BJ (cell line): ENCODE data around the gene TRAK1. TPM values are rescaled to one million over a fixed set of nuclear protein-coding genes. Genes with fewer than 3 reads are reported as not detected.

Source experiments
- CTCF ChIA-PET: fragments of 350-600 bp; formaldehyde crosslinking; extraction: SDS; loops from one replicate; lab custom pipeline; 2021; ENCODE audit warnings: antibody characterized with exemption, inconsistent platforms; lab: Yijun Ruan, JAX
- POLR2A ChIA-PET: fragments of 300-600 bp; sonication (Branson Sonifier 250); formaldehyde crosslinking; extraction: SDS; loops from one replicate; lab custom pipeline; 2021; ENCODE audit warnings: antibody characterized with exemption; lab: Charles Lee
- DNase-seq: peaks from one replicate; pipeline ENCODE4 v3.0.0-alpha.2; 2011; ENCODE audit warnings: low read depth
- H3K27me3 ChIP-seq: 2 replicates; pipeline ENCODE4 v1.6.0; 2011; ENCODE audit warnings: low read length; ENCODE audit not compliant: control insufficient read depth, insufficient read depth
- H3K36me3 ChIP-seq: 2 replicates; pipeline ENCODE4 v1.5.1; 2011; ENCODE audit warnings: low read length; ENCODE audit not compliant: control insufficient read depth, insufficient read depth
- H3K4me3 ChIP-seq: 2 replicates; pipeline ENCODE4 v1.5.1; 2011; ENCODE audit warnings: low read depth, mild to moderate bottlenecking, control low read depth, low read length
- CTCF ChIP-seq: IDR thresholded peaks from 2 replicates; pipeline ENCODE4 v1.5.1; 2011; ENCODE audit warnings: low read depth, mild to moderate bottlenecking, control low read depth, inconsistent platforms, low read length, moderate library complexity; ENCODE audit not compliant: insufficient read depth
- polyA plus RNA-seq: library from polyadenylated mRNA; depleted of rRNA; stranded (reverse); fragments of >200 nt; gene quantifications from 2 replicates; pipeline ENCODE4 v1.2.3, GENCODE V29; 2011

Gene TRAK1
- polyA plus RNA-seq, 1 experiment = 36.3 TPM

GRCh38 chr3:42097566-42097946, 6.4 kb downstream of the TRAK1 start:
- POLR2A ChIA-PET = no interaction called here
- H3K27me3 ChIP-seq = no peaks in the 10 kb centered on the region
- no peak overlapping the region for H3K4me3 ChIP-seq
- no peak for TF ChIP-seq CTCF
- H3K36me3 ChIP-seq = no peaks in the 10 kb centered on the region
- CTCF ChIA-PET = interaction anchor here (0.5 to 4.0 kb wide), 6 partner anchors 13 to 215 kb away, joined by 3 to 25 read pairs (median 7); no protein-coding TSS in a partner anchor
- no peak for DNase-seq

GRCh38 chr3:42098171-42098570, 7.0 kb downstream of the TRAK1 start:
- Histone ChIP-seq H3K36me3 (0 out of 2 replicates have a peak, but pooled peaks cover 2% of the 10 kb centered on the region), H3K27me3 (no peaks in the 10 kb centered on the region), H3K4me3 (no peak overlapping the region)
- TF ChIP-seq CTCF = no peak
- DNase-seq = no peak
- CTCF ChIA-PET = interaction anchor here (0.5 to 5.2 kb wide), 11 partner anchors 12 to 1518 kb away, joined by 3 to 50 read pairs (median 9); no protein-coding TSS in a partner anchor
- POLR2A ChIA-PET = no interaction called here

- ChIA-PET POLR2A (no interaction called here), CTCF (interaction anchor here (0.6 to 5.2 kb wide), 50 partner anchors 9 to 1787 kb away, joined by 3 to 50 read pairs (median 5); partner anchors contain the start of gene ULK4)
- H3K4me3 ChIP-seq = no peak overlapping the region
- H3K36me3 ChIP-seq = peaks cover 3% of the 10 kb centered on the region; the same call in 1 of the 2 replicates
- no peaks in the 10 kb centered on the region for H3K27me3 ChIP-seq
- DNase-seq = no peak
- TF ChIP-seq CTCF = no peak
These were observed 8.0 kb downstream of the TRAK1 start for GRCh38 chr3:42099020-42099765.

- CTCF ChIA-PET = interaction anchor here (0.7 to 5.2 kb wide), 15 partner anchors 16 to 204 kb away, joined by 3 to 50 read pairs (median 7); no protein-coding TSS in a partner anchor
- DNase-seq = no peak
- no peak for TF ChIP-seq CTCF
- no peak overlapping the region for H3K4me3 ChIP-seq
- H3K27me3 ChIP-seq = no peaks in the 10 kb centered on the region
- POLR2A ChIA-PET = no interaction called here
- peaks cover 3% of the 10 kb centered on the region; the same call in 1 of the 2 replicates for H3K36me3 ChIP-seq
These were observed 9.9 kb downstream of the TRAK1 start for GRCh38 chr3:42101048-42101447.

- CTCF ChIA-PET = interaction anchor here (0.7 to 5.2 kb wide), 9 partner anchors 22 to 207 kb away, joined by 3 to 50 read pairs (median 4); no protein-coding TSS in a partner anchor
- DNase-seq = no peak
These were observed 10.3 kb downstream of the TRAK1 start for GRCh38 chr3:42101481-42101880.

More at GRCh38 chr3:42101481-42101880, 10.3 kb downstream of the TRAK1 start:
- POLR2A ChIA-PET = interaction anchor here (0.6 kb wide), 1 partner anchor 902 kb away, joined by 6 read pairs; the partner anchor contains the start of gene CTNNB1
- no peaks in the 10 kb centered on the region for H3K27me3 ChIP-seq
- H3K36me3 ChIP-seq = peaks cover 3% of the 10 kb centered on the region; the same call in 1 of the 2 replicates
- TF ChIP-seq CTCF = no peak
- no peak overlapping the region for H3K4me3 ChIP-seq
